T-helper 2 cell treated with Interferon-gamma antibody and Interleukin-4, amounts not matched to agents 5 μg/mL and 100 μg/mL, for 36 hours (primary cell): ENCODE measurements around the gene HSCB.
A peak's percentile ranks its signal among the peaks of the same experiment; 100 is the strongest.
"Not testable (repeated sequence)": the region's sequence is repeated elsewhere in the genome, so short reads cannot be mapped to it uniquely, and the experiment has no call there.

Experiments used
- DNase-seq: peaks from one replicate; pipeline ENCODE4 v3.0.0; 2021; ENCODE audit warnings: low spot score
- H3K27ac Mint-ChIP-seq: one replicate; pipeline ENCODE4 v1.8.0; 2021; ENCODE audit warnings: mild to moderate bottlenecking, mixed read lengths
- H3K27me3 Mint-ChIP-seq: one replicate; pipeline ENCODE4 v1.8.0; 2021; ENCODE audit warnings: low read depth, mixed read lengths
- H3K36me3 Mint-ChIP-seq: one replicate; pipeline ENCODE4 v1.8.0; 2021; ENCODE audit warnings: low read depth, mixed read lengths
- H3K4me1 Mint-ChIP-seq: one replicate; pipeline ENCODE4 v1.8.0; 2021; ENCODE audit warnings: low read depth, mixed read lengths
- H3K4me3 Mint-ChIP-seq: one replicate; pipeline ENCODE4 v1.8.0; 2022; ENCODE audit warnings: mild to moderate bottlenecking, moderate library complexity, mixed read lengths
- H3K9me3 Mint-ChIP-seq: one replicate; pipeline ENCODE4 v1.8.0; 2021; ENCODE audit warnings: mixed read lengths

HSCB gene

GRCh38 chr22:28791841-28792490, 50.1 kb downstream of the HSCB start:
- peak overlapping the region; percentile 33 for H3K4me3 Mint-ChIP-seq
- no peaks in the 10 kb centered on the region for H3K9me3 Mint-ChIP-seq
- H3K27me3 Mint-ChIP-seq: no peaks in the 10 kb centered on the region
- peak overlapping the region; percentile 58 for H3K27ac Mint-ChIP-seq
- H3K36me3 Mint-ChIP-seq: peaks cover 66% of the 10 kb centered on the region
- peaks cover 45% of the 10 kb centered on the region for H3K4me1 Mint-ChIP-seq
- DNase-seq: no peak

GRCh38 chr22:28792491-28793383, 50.9 kb downstream of the HSCB start:
- peak overlapping the region; percentile 33 for H3K4me3 Mint-ChIP-seq
- H3K27me3 Mint-ChIP-seq: no peaks in the 10 kb centered on the region
- peaks cover 50% of the 10 kb centered on the region for H3K4me1 Mint-ChIP-seq
- peak overlapping the region; percentile 58 for H3K27ac Mint-ChIP-seq
- DNase-seq: no peak
- no peaks in the 10 kb centered on the region for H3K9me3 Mint-ChIP-seq
- peaks cover 67% of the 10 kb centered on the region for H3K36me3 Mint-ChIP-seq

- H3K27ac Mint-ChIP-seq: peak overlapping the region; percentile 49
- no peak for DNase-seq
- no peaks in the 10 kb centered on the region for H3K27me3 Mint-ChIP-seq
- no peaks in the 10 kb centered on the region for H3K9me3 Mint-ChIP-seq
- H3K36me3 Mint-ChIP-seq: peaks cover 69% of the 10 kb centered on the region
- peak overlapping the region; percentile 38 for H3K4me3 Mint-ChIP-seq
- H3K4me1 Mint-ChIP-seq: peaks cover 58% of the 10 kb centered on the region
Observed at GRCh38 chr22:28793976-28794584, 52.2 kb downstream of the HSCB start.

- Mint-ChIP-seq H3K4me1 (peaks cover 57% of the 10 kb centered on the region), H3K4me3 (peak overlapping the region; percentile 91), H3K27me3 (no peaks in the 10 kb centered on the region), H3K9me3 (no peaks in the 10 kb centered on the region), H3K36me3 (peaks cover 73% of the 10 kb centered on the region), H3K27ac (peak overlapping the region; percentile 31)
- DNase-seq: no peak
Observed at GRCh38 chr22:28795071-28795693, 53.3 kb downstream of the HSCB start.

GRCh38 chr22:28795932-28796856, 54.4 kb downstream of the HSCB start:
- Mint-ChIP-seq H3K27me3 (no peaks in the 10 kb centered on the region), H3K36me3 (peaks cover 78% of the 10 kb centered on the region), H3K27ac (peak overlapping the region; percentile 45), H3K4me1 (peaks cover 59% of the 10 kb centered on the region), H3K9me3 (no peaks in the 10 kb centered on the region), H3K4me3 (peak overlapping the region; percentile 91)
- DNase-seq: no peak

- DNase-seq: peak; percentile 40
- Mint-ChIP-seq H3K4me3 (peak overlapping the region; percentile 91), H3K9me3 (no peaks in the 10 kb centered on the region), H3K36me3 (peaks cover 80% of the 10 kb centered on the region), H3K27ac (peak overlapping the region; percentile 89), H3K4me1 (peaks cover 52% of the 10 kb centered on the region), H3K27me3 (no peaks in the 10 kb centered on the region)
Observed at GRCh38 chr22:28798810-28799605, 57.2 kb downstream of the HSCB start.

- Mint-ChIP-seq H3K4me1 (peaks cover 48% of the 10 kb centered on the region), H3K4me3 (peak overlapping the region; percentile 99), H3K27me3 (no peaks in the 10 kb centered on the region), H3K9me3 (no peaks in the 10 kb centered on the region), H3K27ac (peak overlapping the region; percentile 99), H3K36me3 (peaks cover 75% of the 10 kb centered on the region)
- peak; percentile 44 for DNase-seq
Observed at GRCh38 chr22:28799606-28800307, 57.9 kb downstream of the HSCB start.

- H3K4me1 Mint-ChIP-seq: peaks cover 42% of the 10 kb centered on the region
Observed at GRCh38 chr22:28800308-28801041, 58.6 kb downstream of the HSCB start, which contains the start of gene XBP1. Gene XBP1, minus strand, starts transcription at chr22:28800569.

GRCh38 chr22:28801845-28802594, 60.2 kb downstream of the HSCB start:
- Mint-ChIP-seq H3K27ac (peak overlapping the region; percentile 89), H3K4me1 (peaks cover 32% of the 10 kb centered on the region), H3K36me3 (peaks cover 56% of the 10 kb centered on the region), H3K4me3 (peak overlapping the region; percentile 90), H3K9me3 (no peaks in the 10 kb centered on the region), H3K27me3 (no peaks in the 10 kb centered on the region)
- no peak for DNase-seq

More at GRCh38 chr22:28800308-28801041, 58.6 kb downstream of the HSCB start, which contains the start of gene XBP1:
- H3K4me3 Mint-ChIP-seq: peak within 1 kb of the TSS; percentile 99
- DNase-seq: peak; percentile 93
- peaks cover 68% of the 10 kb centered on the region for H3K36me3 Mint-ChIP-seq
- peak within 1 kb of the TSS; percentile 99 for H3K27ac Mint-ChIP-seq
- no peaks in the 10 kb centered on the region for H3K9me3 Mint-ChIP-seq
- no peaks in the 10 kb centered on the region for H3K27me3 Mint-ChIP-seq

- Mint-ChIP-seq H3K36me3 (peaks cover 53% of the 10 kb centered on the region), H3K27me3 (no peaks in the 10 kb centered on the region), H3K4me1 (peaks cover 28% of the 10 kb centered on the region), H3K9me3 (no peaks in the 10 kb centered on the region), H3K27ac (peak overlapping the region; percentile 89), H3K4me3 (peak overlapping the region; percentile 90)
- no peak for DNase-seq
Observed at GRCh38 chr22:28802595-28803123, 60.8 kb downstream of the HSCB start.

- not testable (repeated sequence) for H3K27me3 Mint-ChIP-seq, H3K9me3 Mint-ChIP-seq, DNase-seq, H3K4me3 Mint-ChIP-seq, H3K27ac Mint-ChIP-seq
- Mint-ChIP-seq H3K36me3 (peaks cover 44% of the 10 kb centered on the region), H3K4me1 (peaks cover 38% of the 10 kb centered on the region)
Observed at GRCh38 chr22:28805426-28805825, 63.6 kb downstream of the HSCB start.
